ENCODE data around the gene KCNQ1. TPM values are rescaled to one million over a fixed set of nuclear protein-coding genes. Genes with fewer than 3 reads are reported as not detected.

KCNQ1 gene
- total RNA-seq, 1 donor from 2014 or later, result 1.6 TPM

GRCh38 chr11:2799881-2800654, 355.3 kb downstream of the KCNQ1 start:
- TF ChIP-seq, protein P1, sequence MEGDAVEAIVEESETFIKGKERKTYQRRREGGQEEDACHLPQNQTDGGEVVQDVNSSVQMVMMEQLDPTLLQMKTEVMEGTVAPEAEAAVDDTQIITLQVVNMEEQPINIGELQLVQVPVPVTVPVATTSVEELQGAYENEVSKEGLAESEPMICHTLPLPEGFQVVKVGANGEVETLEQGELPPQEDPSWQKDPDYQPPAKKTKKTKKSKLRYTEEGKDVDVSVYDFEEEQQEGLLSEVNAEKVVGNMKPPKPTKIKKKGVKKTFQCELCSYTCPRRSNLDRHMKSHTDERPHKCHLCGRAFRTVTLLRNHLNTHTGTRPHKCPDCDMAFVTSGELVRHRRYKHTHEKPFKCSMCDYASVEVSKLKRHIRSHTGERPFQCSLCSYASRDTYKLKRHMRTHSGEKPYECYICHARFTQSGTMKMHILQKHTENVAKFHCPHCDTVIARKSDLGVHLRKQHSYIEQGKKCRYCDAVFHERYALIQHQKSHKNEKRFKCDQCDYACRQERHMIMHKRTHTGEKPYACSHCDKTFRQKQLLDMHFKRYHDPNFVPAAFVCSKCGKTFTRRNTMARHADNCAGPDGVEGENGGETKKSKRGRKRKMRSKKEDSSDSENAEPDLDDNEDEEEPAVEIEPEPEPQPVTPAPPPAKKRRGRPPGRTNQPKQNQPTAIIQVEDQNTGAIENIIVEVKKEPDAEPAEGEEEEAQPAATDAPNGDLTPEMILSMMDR (IDR thresholded peaks at IDR 0.05; ENCODE audit: insufficient read depth, low read length, severe bottlenecking), result no peak
- no peak for FAIRE-seq
- Histone ChIP-seq H3K4me3 (ENCODE audit: low read depth, low read length) (no peak overlapping the region), H3K36me3 (ENCODE audit: control insufficient read depth, insufficient read depth, low read length) (no peaks in the 10 kb centered on the region), H3K27me3 (ENCODE audit: control insufficient read depth, insufficient read depth, low read length) (no peaks in the 10 kb centered on the region)
- no peak for DNase-seq (ENCODE audit: low read depth)

- no peak for DNase-seq (ENCODE audit: low read depth)
- TF ChIP-seq, protein P1 (IDR thresholded peaks at IDR 0.05; ENCODE audit: insufficient read depth, low read length, severe bottlenecking), result no peak
- H3K4me3 ChIP-seq (ENCODE audit: low read depth, low read length), result no peak overlapping the region
- H3K27me3 ChIP-seq (ENCODE audit: control insufficient read depth, insufficient read depth, low read length), result peaks cover 3% of the 10 kb centered on the region
- no peaks in the 10 kb centered on the region for H3K36me3 ChIP-seq (ENCODE audit: control insufficient read depth, insufficient read depth, low read length)
- FAIRE-seq, result peak; percentile 58
Measured at GRCh38 chr11:2800655-2801531, 356.1 kb downstream of the KCNQ1 start.

GRCh38 chr11:2801711-2802388, 357.0 kb downstream of the KCNQ1 start:
- no peaks in the 10 kb centered on the region for H3K36me3 ChIP-seq (ENCODE audit: control insufficient read depth, insufficient read depth, low read length)
- no peak overlapping the region for H3K4me3 ChIP-seq (ENCODE audit: low read depth, low read length)
- H3K27me3 ChIP-seq (ENCODE audit: control insufficient read depth, insufficient read depth, low read length), result peaks cover 7% of the 10 kb centered on the region
- no peak for FAIRE-seq
- TF ChIP-seq, protein P1 (IDR thresholded peaks at IDR 0.05; ENCODE audit: insufficient read depth, low read length, severe bottlenecking), result no peak
- DNase-seq (ENCODE audit: low read depth), result no peak

DNA sequence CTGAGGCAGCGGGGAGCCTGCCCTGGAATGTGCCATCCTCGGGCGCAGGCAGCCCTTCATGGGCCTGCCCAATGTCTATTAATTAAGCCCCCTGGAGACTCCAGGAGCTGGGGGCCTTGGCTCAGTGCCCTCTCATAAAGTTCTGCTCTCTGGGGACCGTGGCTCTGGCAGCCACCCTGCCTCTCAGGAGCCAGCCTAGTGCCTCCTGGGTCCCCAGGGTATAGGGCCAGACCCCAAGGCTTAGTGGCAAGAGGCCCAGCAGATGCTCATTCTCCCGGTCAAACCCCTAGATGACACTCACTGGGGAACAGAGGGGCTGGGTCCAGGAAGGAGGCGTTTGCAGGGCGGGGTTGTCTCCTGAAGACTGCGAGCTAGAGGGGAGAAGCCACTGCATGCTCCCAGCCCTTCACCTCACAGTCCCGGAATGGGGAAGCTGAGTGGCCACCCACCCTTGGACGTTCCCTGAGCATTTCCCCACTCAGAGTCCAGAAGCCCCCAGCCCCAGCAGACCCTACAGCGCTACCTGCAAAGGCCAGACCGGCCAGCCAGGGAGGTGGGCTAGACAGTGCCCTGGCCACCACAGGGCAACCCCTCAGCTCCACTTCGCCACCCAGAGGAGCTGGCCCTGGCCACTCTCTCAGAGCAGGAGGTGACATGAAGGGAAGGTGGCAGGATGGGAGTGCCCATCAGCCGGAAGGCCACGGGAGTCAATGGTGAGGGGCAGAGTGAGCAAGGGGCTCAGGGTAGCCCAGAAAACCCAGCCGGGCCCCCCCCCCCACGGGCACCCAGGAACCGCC, 357.8 kb downstream of the KCNQ1 start:
- FAIRE-seq, result no peak
- DNase-seq (ENCODE audit: low read depth), result no peak
- Histone ChIP-seq H3K27me3 (ENCODE audit: control insufficient read depth, insufficient read depth, low read length) (peaks cover 11% of the 10 kb centered on the region), H3K36me3 (ENCODE audit: control insufficient read depth, insufficient read depth, low read length) (no peaks in the 10 kb centered on the region), H3K4me3 (ENCODE audit: low read depth, low read length) (no peak overlapping the region)
- TF ChIP-seq, protein P1 (IDR thresholded peaks at IDR 0.05; ENCODE audit: insufficient read depth, low read length, severe bottlenecking), result no peak

All from bronchial epithelial cell (primary cell).